Measurements from ENCODE around the gene DNAJC6. TPM values are rescaled to one million over a fixed set of nuclear protein-coding genes. Genes with fewer than 3 reads are reported as not detected.
A peak's percentile ranks its signal among the peaks of the same experiment; 100 is the strongest.

Gene DNAJC6
- total and polyA plus RNA-seq, 2 of the 13 experiments (the other 11 are each of a cell fraction or from before 2014, with no cell fraction given) = 1.0 to 1.6 TPM

DNA sequence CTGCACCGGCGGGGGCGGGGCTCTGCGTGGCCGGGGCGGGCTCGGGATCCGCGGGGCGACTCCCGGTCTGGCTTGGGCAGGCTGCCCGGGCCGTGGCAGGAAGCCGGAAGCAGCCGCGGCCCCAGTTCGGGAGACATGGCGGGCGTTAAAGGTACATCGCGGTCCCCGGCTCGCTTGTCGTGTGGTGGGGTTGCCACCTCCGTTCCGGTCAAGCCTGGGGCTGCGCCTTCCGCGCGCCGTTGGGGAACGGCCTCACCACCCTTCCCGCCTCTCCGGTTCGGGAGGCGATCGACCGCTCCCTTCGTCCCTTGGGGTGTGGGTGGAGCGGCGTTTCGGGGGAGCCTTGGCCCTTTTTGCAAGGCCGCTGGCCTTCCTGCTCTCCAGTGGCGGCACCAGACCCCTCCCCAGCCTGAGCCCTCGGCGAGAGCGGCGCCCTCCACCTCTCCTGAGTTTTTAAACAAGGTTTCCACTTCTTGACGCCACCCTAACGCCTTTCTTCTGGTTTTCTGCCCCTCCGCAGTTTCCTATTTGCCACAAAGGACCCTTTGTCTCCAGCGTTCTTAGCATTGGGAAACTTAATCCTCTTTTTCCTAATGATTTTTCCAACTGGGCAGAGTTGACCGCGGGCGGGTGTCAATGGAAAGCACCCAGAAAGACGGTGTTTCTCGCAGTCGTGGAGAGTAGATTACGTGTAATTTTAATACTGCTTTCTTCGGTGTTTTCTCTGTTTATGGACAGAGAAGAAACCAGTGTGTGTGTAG is 111.4 kb downstream of the DNAJC6 start, which contains the start of the genes LEPR and LEPROT (continued):
- TF ChIP-seq, protein P1, sequence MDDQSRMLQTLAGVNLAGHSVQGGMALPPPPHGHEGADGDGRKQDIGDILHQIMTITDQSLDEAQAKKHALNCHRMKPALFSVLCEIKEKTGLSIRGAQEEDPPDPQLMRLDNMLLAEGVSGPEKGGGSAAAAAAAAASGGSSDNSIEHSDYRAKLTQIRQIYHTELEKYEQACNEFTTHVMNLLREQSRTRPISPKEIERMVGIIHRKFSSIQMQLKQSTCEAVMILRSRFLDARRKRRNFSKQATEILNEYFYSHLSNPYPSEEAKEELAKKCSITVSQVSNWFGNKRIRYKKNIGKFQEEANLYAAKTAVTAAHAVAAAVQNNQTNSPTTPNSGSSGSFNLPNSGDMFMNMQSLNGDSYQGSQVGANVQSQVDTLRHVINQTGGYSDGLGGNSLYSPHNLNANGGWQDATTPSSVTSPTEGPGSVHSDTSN (CRISPR knock-in tag; IDR thresholded peaks at IDR 0.05; ENCODE audit: borderline replicate concordance) = no peak
- no peak for TF ChIP-seq RELA (CRISPR knock-in tag; IDR thresholded peaks at IDR 0.05)
- TF ChIP-seq HOXD1 (CRISPR knock-in tag; IDR thresholded peaks at IDR 0.05) = peak; percentile 75; the same call in 1 of the 2 replicates
- no peak for TF ChIP-seq SOX13 (IDR thresholded peaks at IDR 0.05)
- TF ChIP-seq SOX13 (CRISPR knock-in tag; conservative IDR thresholded peaks at IDR 0.05 in 1 of 2, IDR thresholded peaks at IDR 0.05 in 1 of 2) = peak in 1 of 2 experiments; percentile 42; a peak in 1 of 4 replicates
- TF ChIP-seq, protein P2, sequence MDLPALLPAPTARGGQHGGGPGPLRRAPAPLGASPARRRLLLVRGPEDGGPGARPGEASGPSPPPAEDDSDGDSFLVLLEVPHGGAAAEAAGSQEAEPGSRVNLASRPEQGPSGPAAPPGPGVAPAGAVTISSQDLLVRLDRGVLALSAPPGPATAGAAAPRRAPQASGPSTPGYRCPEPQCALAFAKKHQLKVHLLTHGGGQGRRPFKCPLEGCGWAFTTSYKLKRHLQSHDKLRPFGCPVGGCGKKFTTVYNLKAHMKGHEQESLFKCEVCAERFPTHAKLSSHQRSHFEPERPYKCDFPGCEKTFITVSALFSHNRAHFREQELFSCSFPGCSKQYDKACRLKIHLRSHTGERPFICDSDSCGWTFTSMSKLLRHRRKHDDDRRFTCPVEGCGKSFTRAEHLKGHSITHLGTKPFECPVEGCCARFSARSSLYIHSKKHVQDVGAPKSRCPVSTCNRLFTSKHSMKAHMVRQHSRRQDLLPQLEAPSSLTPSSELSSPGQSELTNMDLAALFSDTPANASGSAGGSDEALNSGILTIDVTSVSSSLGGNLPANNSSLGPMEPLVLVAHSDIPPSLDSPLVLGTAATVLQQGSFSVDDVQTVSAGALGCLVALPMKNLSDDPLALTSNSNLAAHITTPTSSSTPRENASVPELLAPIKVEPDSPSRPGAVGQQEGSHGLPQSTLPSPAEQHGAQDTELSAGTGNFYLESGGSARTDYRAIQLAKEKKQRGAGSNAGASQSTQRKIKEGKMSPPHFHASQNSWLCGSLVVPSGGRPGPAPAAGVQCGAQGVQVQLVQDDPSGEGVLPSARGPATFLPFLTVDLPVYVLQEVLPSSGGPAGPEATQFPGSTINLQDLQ (CRISPR knock-in tag; IDR thresholded peaks at IDR 0.05) = no peak; the same call in 1 of the 2 replicates
- TF ChIP-seq ZNF143 (CRISPR knock-in tag; IDR thresholded peaks at IDR 0.05) = peak; percentile 54; the same call in 1 of the 2 replicates
- no peak for TF ChIP-seq ZNF34 (CRISPR knock-in tag; IDR thresholded peaks at IDR 0.05; ENCODE audit: borderline replicate concordance)
- TF ChIP-seq, protein P3, sequence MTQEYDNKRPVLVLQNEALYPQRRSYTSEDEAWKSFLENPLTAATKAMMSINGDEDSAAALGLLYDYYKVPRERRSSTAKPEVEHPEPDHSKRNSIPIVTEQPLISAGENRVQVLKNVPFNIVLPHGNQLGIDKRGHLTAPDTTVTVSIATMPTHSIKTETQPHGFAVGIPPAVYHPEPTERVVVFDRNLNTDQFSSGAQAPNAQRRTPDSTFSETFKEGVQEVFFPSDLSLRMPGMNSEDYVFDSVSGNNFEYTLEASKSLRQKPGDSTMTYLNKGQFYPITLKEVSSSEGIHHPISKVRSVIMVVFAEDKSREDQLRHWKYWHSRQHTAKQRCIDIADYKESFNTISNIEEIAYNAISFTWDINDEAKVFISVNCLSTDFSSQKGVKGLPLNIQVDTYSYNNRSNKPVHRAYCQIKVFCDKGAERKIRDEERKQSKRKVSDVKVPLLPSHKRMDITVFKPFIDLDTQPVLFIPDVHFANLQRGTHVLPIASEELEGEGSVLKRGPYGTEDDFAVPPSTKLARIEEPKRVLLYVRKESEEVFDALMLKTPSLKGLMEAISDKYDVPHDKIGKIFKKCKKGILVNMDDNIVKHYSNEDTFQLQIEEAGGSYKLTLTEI (CRISPR knock-in tag; conservative IDR thresholded peaks at IDR 0.05) = no peak
- TF ChIP-seq ZNF260 (CRISPR knock-in tag; IDR thresholded peaks at IDR 0.05; ENCODE audit: borderline replicate concordance, low read depth) = no peak
- TF ChIP-seq, protein P4, sequence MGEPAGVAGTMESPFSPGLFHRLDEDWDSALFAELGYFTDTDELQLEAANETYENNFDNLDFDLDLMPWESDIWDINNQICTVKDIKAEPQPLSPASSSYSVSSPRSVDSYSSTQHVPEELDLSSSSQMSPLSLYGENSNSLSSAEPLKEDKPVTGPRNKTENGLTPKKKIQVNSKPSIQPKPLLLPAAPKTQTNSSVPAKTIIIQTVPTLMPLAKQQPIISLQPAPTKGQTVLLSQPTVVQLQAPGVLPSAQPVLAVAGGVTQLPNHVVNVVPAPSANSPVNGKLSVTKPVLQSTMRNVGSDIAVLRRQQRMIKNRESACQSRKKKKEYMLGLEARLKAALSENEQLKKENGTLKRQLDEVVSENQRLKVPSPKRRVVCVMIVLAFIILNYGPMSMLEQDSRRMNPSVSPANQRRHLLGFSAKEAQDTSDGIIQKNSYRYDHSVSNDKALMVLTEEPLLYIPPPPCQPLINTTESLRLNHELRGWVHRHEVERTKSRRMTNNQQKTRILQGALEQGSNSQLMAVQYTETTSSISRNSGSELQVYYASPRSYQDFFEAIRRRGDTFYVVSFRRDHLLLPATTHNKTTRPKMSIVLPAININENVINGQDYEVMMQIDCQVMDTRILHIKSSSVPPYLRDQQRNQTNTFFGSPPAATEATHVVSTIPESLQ (CRISPR knock-in tag; conservative IDR thresholded peaks at IDR 0.05) = no peak
- peak; percentile 79 for TF ChIP-seq ZBTB38 (CRISPR knock-in tag; IDR thresholded peaks at IDR 0.05)
- TF ChIP-seq, protein P5, sequence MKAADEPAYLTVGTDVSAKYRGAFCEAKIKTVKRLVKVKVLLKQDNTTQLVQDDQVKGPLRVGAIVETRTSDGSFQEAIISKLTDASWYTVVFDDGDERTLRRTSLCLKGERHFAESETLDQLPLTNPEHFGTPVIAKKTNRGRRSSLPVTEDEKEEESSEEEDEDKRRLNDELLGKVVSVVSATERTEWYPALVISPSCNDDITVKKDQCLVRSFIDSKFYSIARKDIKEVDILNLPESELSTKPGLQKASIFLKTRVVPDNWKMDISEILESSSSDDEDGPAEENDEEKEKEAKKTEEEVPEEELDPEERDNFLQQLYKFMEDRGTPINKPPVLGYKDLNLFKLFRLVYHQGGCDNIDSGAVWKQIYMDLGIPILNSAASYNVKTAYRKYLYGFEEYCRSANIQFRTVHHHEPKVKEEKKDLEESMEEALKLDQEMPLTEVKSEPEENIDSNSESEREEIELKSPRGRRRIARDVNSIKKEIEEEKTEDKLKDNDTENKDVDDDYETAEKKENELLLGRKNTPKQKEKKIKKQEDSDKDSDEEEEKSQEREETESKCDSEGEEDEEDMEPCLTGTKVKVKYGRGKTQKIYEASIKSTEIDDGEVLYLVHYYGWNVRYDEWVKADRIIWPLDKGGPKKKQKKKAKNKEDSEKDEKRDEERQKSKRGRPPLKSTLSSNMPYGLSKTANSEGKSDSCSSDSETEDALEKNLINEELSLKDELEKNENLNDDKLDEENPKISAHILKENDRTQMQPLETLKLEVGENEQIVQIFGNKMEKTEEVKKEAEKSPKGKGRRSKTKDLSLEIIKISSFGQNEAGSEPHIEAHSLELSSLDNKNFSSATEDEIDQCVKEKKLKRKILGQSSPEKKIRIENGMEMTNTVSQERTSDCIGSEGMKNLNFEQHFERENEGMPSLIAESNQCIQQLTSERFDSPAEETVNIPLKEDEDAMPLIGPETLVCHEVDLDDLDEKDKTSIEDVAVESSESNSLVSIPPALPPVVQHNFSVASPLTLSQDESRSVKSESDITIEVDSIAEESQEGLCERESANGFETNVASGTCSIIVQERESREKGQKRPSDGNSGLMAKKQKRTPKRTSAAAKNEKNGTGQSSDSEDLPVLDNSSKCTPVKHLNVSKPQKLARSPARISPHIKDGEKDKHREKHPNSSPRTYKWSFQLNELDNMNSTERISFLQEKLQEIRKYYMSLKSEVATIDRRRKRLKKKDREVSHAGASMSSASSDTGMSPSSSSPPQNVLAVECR (CRISPR knock-in tag; IDR thresholded peaks at IDR 0.05; ENCODE audit: borderline replicate concordance) = peak; percentile 83
- TF ChIP-seq NR2F6 (IDR thresholded peaks at IDR 0.05) = no peak
- TF ChIP-seq NR2F6 (CRISPR knock-in tag; IDR thresholded peaks at IDR 0.05) = peak; percentile 44; the same call in 1 of the 2 replicates
